ENCODE results near the gene LTBP4.

GRCh38 chr19:40650749-40651305 is 49.7 kb downstream of the LTBP4 start:
- TF ChIP-seq TAF1 (IDR thresholded peaks at IDR 0.05; ENCODE audit: low read depth, low read length) (no peak), POLR2A (IDR thresholded peaks at IDR 0.05; ENCODE audit: low read depth, low read length) (no peak), POLR2AphosphoS5 (IDR thresholded peaks at IDR 0.05; ENCODE audit: low read depth, low read length) (no peak)
